ENCODE measurements around the gene USP34.

Gene USP34

GRCh38 chr2:61377046-61377445 lies 93.8 kb downstream of the USP34 start (continued):
- TF ChIP-seq ZNF274 (IDR thresholded peaks at IDR 0.05; ENCODE audit: low read length) (no peak), ZNF274 (tag by site-specific recombination; IDR thresholded peaks at IDR 0.05; ENCODE audit: borderline replicate concordance) (no peak), ZNF639 (tag by site-specific recombination; IDR thresholded peaks at IDR 0.05) (no peak), ZBTB20 (tag by site-specific recombination; IDR thresholded peaks at IDR 0.05) (no peak)

- ChIA-PET POLR2A (no interaction called here), CTCF (no interaction called here)
- peaks cover 46 to 69% of the 10 kb centered on the region in 2 experiments for H3K36me3 ChIP-seq (ENCODE audit: control insufficient read depth in 2 of 2, insufficient read depth in 1 of 2, low read length in 2 of 2)
- H3K4me3 ChIP-seq (ENCODE audit: low read depth, low read length), result no peak overlapping the region
- H3K9me3 ChIP-seq (ENCODE audit: control insufficient read depth, insufficient read depth, low read depth, low read length), result no peaks in the 10 kb centered on the region
- no peaks in the 10 kb centered on the region for H3K4me1 ChIP-seq (ENCODE audit: control insufficient read depth, insufficient read depth, low read length)
- no peak for TF ChIP-seq ZNF623 (tag by site-specific recombination; IDR thresholded peaks at IDR 0.05)
- no peak for TF ChIP-seq ZNF529 (tag by site-specific recombination; IDR thresholded peaks at IDR 0.05; ENCODE audit: insufficient replicate concordance)
- TF ChIP-seq ZNF768 (tag by site-specific recombination; IDR thresholded peaks at IDR 0.05), result no peak
- TF ChIP-seq ZNF433 (tag by site-specific recombination; IDR thresholded peaks at IDR 0.05; ENCODE audit: low read depth), result no peak
- no peak for TF ChIP-seq HOXC10 (CRISPR knock-in tag; IDR thresholded peaks at IDR 0.05)
- no peak for TF ChIP-seq REPIN1 (tag by site-specific recombination; IDR thresholded peaks at IDR 0.05; ENCODE audit: low read depth)
- TF ChIP-seq TRIM28 (IDR thresholded peaks at IDR 0.05; ENCODE audit: borderline replicate concordance, low read length), result no peak
- no peak for TF ChIP-seq YY1 (tag by site-specific recombination; IDR thresholded peaks at IDR 0.05)
- TF ChIP-seq ZNF555 (tag by site-specific recombination; conservative IDR thresholded peaks at IDR 0.05), result no peak
- no peak for TF ChIP-seq ZNF404 (tag by site-specific recombination; IDR thresholded peaks at IDR 0.05)
- no peak for TF ChIP-seq REST (tag by site-specific recombination; IDR thresholded peaks at IDR 0.05)
- no peak overlapping the region for H3K27ac ChIP-seq (ENCODE audit: extremely low read depth, low read depth, low read length)
Measured at GRCh38 chr2:61376211-61376610, 94.7 kb downstream of the USP34 start.

- ChIA-PET CTCF (interaction anchor here (0.8 kb wide), 1 partner anchor 29 kb away, joined by 3 read pairs; no protein-coding TSS in a partner anchor), POLR2A (no interaction called here)
- Histone ChIP-seq H3K27ac (ENCODE audit: extremely low read depth, low read depth, low read length) (no peak overlapping the region), H3K9me3 (ENCODE audit: control insufficient read depth, insufficient read depth, low read depth, low read length) (no peaks in the 10 kb centered on the region), H3K4me3 (ENCODE audit: low read depth, low read length) (no peak overlapping the region), H3K36me3 (ENCODE audit: control insufficient read depth in 2 of 2, insufficient read depth in 1 of 2, low read length in 2 of 2) (peaks cover 31 to 56% of the 10 kb centered on the region in 2 experiments), H3K4me1 (ENCODE audit: control insufficient read depth, insufficient read depth, low read length) (no peaks in the 10 kb centered on the region)
- TF ChIP-seq MZF1 (tag by site-specific recombination; IDR thresholded peaks at IDR 0.05; ENCODE audit: borderline replicate concordance), result no peak
- no peak for TF ChIP-seq ZNF280D (tag by site-specific recombination; IDR thresholded peaks at IDR 0.05)
- no peak for TF ChIP-seq ZNF302 (tag by site-specific recombination; IDR thresholded peaks at IDR 0.05; ENCODE audit: low read depth)
- TF ChIP-seq ZXDB (tag by site-specific recombination; IDR thresholded peaks at IDR 0.05), result no peak
- TF ChIP-seq ZNF433 (tag by site-specific recombination; IDR thresholded peaks at IDR 0.05; ENCODE audit: low read depth), result no peak
- TF ChIP-seq ZNF629 (tag by site-specific recombination; IDR thresholded peaks at IDR 0.05), result no peak
- no peak for TF ChIP-seq ZNF274 (IDR thresholded peaks at IDR 0.05; ENCODE audit: low read length)
- no peak for TF ChIP-seq ZNF274 (tag by site-specific recombination; IDR thresholded peaks at IDR 0.05; ENCODE audit: borderline replicate concordance)
- no peak for TF ChIP-seq ZSCAN18 (tag by site-specific recombination; IDR thresholded peaks at IDR 0.05)
- TF ChIP-seq ZNF549 (tag by site-specific recombination; IDR thresholded peaks at IDR 0.05), result no peak
- TF ChIP-seq ZNF2 (tag by site-specific recombination; IDR thresholded peaks at IDR 0.05), result no peak
- no peak for TF ChIP-seq ZSCAN5A (tag by site-specific recombination; IDR thresholded peaks at IDR 0.05)
Measured at GRCh38 chr2:61371027-61371426, 99.9 kb downstream of the USP34 start.
